OCI-M2 (cell line): ENCODE measurements around the gene EYS.
"Not testable (repeated sequence)": the region's sequence is repeated elsewhere in the genome, so short reads cannot be mapped to it uniquely, and the experiment has no call there.

Experiments used
- DNase-seq: peaks from one replicate; lab custom pipeline; 2025; ENCODE audit not compliant: unreplicated experiment; lab: John Stamatoyannopoulos, UW

The EYS gene

DNA sequence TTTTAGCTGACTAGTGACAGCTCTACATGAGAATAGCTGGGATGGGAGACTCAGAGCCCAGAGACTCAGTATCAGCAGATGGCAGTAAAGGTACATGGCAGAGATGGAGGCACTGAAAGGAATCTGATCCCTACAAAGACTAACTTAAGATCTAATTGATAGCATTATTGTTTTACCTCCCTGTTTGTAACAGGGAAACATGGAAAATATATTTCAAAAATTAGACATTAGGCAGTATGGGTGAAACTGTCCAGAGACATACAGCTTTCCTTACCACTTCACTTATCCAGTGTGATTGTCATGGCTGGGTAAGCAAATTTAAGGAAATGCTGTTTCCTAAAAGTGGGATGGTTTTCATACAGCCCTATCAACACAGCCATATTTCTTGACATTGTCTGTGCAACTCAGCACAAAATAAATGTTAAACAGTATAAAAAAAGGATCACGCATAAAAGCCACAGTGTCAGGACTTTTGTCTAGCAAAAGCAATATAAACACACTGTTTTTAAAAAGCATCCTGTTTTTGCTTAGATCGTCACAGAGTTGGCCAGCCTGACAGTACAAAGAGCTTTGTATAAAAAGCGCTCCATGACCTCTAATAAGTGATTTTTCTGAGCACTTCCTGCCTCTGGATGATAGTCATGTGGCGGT is 1694.5 kb downstream of the EYS start:
- no peak for DNase-seq

DNA sequence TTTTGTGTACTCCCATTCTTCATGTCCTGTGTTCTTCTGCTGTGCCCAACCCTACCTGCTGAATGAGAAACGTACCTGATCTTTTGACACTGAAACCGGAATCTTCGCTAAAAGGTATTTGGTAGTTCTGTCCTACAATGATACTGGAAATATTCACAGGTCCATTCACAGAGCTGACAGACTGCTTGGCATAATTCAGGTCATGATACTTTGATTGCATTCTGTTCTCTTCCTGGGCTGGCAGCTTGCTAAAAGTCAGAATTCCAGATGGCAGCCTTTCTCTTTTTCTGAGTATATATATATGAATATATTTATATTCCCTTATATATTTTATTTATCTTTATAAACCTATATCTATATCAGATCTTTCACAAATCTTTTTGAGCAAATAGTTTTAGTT is 1696.4 kb downstream of the EYS start:
- no peak for DNase-seq

DNA sequence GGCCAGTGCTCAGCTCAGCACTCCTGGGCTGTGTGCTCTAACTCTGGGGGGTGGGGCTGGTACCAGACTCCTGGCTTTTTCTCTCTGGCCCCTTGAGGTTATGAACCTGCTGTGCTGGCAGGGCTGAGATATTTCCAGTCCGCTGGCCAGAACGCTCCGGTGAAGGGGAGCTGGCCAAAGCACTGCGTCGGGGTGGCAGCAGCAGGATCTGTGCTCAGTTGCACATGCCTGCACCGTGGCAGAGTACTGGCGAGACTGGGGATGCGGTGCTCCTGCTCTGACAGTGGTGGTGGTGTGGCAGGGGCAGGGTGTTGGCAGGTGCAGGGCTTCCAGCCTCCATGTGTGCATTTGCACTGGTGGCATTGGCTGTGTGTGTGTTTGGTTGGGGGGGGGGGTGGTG is 1697.0 kb downstream of the EYS start:
- DNase-seq, result no peak

DNA sequence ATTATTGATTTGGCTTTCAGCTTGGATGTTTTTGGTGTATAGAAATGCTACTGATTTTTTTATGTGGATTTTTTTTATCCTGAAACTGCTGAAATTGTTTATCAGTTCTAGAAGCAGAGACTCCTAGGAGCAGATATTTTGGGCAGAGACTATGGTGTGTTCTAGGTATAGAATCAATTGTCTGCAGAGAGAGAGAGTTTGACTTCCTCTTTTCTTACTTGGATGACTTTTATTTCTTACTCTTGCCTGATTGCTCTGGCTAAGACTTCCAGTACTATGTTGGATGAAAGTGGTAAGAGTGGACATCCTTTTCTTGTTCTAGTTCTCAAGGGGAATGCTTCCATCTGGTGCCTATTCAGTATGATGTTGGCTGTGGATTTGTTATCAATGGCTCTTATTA is 1700.8 kb downstream of the EYS start:
- DNase-seq, result no peak

DNA sequence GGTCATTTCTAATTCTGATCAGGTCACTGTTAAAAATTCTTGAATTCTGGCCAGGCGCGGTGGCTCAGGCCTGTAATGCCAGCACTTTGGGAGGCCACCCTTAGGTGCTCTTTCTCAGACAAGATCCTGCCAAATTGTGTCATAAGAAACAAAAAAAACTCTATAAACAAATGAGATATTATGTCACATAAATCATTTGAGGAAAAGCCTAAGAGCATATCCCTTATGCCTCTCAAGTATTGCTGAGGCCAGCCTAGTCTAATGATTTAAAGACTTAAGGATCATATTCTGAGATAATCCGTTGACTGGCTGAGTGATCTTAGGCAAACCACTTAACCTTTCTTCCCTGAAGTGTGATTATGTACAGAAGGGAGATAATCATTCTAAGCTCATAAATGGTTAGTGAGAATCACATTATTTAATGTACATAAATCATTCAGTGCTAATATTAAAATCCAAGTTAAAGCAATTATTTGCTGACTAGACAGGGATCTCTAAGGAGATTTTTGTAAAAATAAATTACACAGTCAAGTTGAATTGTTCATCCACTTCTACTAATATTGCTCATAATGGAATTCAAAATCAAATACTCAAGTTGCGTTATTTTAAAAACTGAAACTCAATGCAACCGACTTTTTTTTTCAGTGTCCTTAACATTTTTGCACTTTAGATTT is 1706.1 kb downstream of the EYS start:
- no peak for DNase-seq

DNA sequence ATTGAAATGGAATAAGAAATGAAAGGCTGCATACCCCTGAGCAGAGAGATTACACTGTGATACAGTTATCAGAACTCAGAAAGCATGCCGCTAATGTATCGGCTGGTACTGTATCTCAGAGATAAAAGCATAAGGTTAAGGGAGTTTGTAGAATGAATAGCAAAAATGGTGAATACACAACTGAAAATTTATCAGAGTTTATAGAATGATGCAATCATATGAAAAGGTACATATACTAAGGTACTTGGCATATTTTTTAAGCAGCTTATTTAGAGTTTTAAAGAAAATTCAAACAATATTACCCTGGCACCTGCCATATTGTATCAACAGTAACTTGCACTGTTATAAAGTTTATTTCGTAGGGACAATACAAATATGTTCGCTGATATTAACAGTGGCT is 1707.4 kb downstream of the EYS start:
- no peak for DNase-seq

DNA sequence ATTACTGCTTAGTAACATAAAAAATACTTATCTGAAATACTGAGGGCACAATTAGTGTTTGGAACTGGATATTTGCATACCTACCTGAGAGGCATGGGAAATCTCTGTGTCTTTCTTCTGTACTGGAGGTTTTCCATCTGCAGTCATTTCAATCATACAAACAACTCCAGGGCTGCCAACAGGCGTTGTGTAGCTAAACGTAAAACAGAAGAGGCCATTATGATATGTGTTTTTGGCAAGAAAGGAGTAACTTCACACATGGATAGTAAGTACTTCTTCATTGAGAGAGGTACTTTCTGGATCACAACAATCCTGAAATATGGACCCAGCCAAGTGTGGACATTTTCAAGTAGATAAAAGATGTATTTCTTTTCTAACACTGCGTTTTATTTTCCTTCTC is 1708.0 kb downstream of the EYS start:
- no peak for DNase-seq

DNA sequence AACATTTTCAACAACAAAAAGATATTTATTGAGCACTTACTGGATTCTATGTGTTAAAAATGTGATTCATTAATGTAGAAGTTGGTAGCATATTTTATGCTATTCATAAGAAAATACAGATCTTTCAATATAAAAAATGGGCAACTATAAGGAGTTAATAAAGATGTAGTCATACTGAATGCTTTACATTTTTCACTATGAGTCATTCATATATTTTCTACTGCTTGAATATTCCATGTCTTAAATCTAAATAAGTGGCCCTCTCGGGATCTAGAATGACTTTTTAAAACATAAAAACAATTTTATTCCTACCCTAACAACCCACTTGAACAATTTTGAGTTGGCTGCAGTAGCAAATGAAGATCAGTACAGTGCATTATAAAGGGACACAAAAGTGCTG is 1709.3 kb downstream of the EYS start:
- no peak for DNase-seq

DNA sequence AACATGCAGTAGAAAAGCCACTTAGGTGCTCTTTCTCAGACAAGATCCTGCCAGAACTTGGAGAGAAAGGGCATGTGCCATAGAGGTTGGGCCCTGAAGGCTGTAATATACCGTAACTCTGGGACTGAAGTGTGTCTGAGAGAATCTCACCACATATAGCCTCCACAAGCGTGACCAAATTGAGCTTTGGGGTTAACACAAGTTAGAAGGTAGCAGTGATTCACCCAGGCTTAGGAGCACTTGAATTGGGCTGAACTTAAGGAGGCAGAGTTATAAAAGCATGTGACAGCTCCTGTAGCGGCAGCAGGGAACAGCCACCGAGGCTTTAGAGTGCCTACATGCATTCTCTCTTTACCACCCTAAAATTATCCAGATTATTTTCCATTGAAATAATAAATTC is 1709.8 kb downstream of the EYS start:
- DNase-seq, result no peak

DNA sequence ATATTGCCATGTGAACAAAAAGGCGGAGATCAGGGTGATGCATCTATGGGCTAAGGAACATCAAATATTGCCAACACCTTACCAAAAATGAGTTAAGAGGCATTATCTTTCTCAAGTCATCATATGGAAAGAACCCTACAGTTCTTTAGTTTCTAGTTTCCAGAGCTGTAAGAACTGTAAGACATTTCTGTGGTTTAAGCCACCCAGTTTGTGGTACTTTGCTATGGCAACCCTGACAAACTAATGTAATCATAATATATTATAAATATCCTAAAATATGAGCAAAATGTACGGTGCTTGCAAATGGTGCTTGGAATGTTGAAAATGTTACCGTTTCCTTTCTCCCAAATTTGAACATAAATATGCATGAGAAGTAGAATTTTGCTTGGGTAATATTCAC is 1721.8 kb downstream of the EYS start:
- no peak for DNase-seq

DNA sequence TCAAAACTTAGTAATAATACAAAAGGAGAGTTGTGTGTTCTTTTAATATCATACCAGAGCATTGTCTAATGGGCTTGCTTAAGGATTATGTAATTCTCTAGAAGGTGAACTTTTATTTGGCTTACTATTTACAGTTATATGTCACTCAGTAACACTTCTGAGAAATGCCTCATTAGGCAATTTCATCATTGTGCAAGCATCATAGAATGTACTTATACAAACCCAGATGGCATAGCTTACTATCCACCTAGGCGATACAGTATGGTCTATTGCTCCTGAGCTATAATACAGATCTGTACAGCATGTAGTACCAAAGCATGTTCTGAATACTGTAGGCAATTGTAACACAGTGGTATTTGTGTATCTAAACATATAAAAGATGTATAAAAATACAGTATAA is 1731.3 kb downstream of the EYS start:
- DNase-seq, result no peak

DNA sequence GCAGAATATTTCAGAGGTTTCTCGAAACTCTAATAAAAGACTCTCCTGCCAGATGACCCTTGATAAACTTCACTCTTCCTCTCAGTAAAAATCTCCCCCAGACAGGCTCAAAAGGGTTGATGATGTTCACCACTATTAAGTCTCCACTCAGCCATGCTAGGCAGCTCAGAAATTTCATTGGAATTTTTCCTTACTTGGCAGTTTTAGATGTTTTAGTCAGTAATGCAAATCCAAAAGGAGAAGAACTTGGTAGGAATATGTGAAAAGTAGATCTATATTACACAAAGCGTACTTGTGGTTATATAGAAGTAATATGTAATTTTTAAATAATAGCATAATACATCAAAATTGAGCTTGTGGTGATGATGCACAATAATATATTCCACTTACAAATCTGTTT is 1738.4 kb downstream of the EYS start:
- no peak for DNase-seq

DNA sequence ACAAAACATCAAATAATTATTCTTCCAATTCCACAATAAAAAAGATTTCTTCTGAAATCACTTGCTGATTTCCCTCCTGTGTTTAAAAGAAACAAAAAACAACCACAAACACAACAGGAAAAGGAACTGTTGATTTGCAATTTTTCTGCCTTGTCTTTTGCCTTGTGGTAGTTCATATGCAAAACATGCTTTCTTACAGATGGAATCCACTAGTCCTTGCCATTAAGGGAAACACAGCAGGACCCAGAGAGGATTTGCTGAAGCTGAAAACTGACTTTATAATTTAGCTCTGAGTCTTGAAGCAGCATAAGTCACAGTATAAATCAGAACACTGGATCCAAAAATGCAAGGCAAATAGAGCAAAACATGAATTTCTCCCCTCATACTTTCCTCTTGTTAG is 1742.7 kb downstream of the EYS start:
- no peak for DNase-seq

DNA sequence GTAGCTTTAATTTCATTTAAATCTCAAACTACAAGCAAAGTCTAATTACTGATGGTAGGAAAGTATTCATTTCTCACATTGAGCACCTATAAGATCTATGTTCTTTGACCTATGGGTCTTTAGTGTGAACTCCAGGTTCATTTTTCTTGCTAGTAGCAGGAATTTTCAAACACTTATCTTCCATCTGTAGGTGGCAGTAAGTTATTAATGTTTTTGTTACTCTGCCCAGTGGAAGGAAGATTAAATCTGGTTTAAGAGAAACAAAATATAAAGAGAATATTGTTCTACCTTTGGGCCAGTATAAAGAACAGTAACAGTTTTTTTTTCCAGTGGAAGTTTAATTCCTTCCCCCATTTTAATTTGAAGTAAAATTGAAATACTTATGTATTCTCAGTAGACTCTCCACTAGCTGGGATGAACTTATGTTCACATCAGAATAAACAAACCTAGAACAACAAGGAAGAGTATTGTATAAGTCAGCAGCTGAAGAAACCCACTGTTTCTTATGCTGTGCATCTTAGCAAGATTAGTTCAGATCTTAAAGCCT is 1743.2 kb downstream of the EYS start:
- DNase-seq, result no peak

DNA sequence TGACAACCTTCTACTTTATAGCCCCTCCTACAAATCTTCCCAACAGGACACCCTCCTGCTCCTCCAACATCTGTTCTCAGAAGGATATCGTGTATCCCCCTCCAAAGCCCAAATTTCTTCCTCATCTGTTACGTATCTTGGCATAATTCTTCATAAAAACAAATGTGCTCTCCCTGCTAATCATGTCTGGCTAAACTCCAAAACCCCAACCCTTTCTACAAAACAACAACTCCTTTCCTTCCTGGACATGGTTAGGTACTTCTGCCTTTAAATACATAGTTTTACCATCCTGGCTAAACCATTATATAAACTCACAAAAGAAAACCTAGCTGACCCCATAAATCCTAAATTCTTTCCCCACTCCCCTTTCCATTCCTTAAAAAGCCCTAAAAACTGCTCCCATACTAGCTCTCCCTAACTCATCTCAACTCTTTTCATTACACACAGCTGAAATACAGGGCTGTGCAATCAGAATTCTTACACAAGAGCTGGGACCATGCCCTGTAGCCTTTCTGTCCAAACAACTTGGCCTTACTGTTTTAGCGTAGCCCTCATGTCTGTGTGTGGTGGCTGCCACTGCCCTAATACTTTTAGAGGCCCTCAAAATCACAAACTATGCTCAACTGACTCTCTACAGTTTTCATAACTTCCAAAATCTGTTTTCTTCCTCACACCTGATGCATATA is 1753.5 kb downstream of the EYS start:
- DNase-seq, result not testable (repeated sequence)

DNA sequence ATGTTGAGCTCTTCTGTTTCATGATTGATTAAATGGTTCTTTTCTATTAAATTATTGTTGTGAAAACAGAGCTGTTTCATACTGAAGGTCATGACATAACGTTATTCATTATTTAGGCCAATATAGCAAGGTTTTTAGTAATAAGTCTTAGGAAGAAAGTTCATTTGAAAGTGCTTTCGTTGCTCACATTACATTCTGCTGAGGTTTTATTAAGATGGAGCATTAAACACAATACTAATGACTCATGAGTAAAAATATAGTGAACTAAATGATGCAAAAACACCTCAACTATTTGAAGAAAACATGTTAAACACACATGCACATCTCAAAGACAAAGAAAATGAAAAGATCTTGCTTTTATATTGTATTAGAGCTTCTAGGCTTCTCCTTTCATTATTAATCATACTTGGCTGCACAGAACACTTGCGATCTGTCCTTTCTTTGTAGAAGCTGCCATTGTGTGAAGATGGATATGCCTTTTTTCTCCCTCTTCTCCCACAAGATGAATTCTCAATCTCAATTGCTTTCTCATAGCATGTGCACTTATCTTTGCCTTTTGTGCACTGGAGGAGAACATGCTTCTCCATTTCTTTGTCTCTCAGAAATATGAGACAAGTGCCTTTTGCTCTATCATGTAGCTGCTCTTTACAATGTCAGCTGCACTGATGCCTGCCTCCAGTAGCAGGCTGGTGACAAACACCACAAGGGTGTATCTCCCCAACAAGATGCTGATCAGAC is 1759.1 kb downstream of the EYS start:
- DNase-seq, result no peak

DNA sequence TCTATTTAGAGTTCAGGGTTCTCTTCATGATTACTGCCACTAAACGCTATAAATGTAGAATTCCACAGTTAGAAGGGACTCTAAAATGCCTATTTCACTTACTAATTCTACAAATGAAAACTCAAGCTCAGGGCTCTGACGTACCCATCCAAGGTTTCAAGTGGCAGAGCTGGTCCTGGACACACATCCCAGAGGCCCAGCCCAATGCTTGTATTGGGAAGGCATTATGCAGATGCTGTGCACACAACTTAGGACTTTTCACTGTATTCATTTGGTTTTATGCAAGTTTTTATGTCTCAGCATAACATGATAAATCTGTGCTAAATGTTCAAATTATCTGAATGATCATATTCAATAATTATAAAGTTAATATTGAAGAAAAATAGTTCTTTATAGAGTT is 1761.0 kb downstream of the EYS start:
- no peak for DNase-seq

DNA sequence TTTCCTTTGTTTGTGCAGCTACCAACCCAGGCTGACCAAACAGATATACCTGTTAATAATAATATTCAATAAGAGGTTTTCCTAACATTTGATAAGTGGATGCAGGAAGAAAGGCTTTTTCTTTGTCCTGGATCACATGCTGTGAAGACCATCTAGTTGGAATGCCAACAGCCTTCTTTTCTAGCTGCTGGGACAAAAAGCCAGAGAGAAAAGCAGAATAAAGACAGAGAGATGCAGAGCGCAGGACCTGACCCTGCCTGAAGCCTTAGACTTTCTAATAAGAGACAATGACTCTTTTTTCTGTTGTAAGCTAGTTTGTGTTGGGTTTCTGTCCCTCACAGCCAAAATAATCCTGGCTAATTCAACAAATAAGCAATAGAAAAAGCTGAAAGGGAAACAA is 1763.2 kb downstream of the EYS start:
- DNase-seq, result no peak

DNA sequence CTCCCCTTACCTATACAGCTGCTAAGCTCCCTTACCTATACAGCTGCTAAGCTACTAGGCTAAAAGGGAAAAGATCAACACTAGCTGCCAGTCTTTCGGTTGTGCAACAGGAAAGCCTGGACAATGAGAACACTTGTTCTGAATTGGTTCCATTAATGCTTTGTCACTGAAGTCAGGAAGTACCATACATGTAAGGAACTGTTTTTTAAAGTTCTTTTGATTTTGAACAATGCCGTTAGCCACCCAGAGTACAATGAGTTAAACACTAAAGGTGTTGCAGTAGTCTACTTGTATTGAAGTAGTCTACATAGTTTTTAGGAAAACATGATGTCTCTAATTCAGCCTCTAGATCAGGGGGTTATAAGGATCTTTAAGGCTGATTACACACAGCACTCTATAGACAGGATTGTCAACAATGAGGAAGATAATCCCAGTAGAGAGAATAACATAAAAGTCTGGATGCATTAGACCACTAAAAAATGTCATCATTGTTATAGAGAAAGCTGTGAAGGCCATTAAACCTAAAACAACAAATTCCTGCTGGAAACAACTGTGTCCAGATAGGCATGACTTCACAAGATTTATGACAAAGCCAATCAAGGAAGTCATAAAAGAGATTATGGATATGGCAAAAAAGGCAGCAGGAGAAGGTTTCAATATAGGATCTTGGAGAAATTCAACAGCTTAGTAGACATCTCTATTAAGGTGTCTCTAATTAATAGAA is 1765.1 kb downstream of the EYS start:
- no peak for DNase-seq

DNA sequence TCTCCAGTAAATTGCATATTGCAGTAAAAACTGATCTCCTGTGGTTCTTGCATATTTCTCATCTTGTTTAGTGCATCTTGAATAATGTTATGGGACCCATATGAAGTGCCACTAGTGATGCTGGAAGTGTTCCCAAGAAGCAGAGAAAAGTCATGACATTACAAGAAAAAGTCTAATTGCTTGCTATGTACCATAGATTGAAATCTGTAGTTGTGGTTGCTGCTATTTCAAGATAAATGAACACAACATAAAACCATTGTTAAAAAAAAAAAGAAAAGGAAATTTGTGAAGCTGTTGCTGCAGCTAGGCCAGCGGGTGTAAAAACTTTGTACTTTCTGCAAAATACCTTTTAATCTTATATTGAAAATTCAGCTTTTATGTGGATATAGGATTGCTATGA is 1767.0 kb downstream of the EYS start:
- no peak for DNase-seq

DNA sequence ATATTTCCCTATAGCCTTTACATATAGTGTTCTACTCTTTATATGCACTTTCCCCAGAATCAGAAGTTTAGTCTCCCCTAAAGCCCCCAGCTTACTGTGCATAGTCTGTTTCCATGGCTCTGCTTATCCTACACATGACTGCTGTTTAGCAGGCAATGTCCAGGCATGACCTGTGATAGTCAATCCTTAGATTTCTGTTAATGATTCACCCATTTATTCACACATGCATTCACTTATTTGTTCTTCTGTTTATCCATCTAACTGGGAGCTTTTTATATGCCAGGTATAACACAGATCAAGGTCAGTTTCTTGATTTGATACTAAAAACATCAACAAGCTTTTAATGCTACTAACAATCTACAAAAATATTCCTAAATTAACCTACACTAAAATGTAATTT is 1770.6 kb downstream of the EYS start:
- DNase-seq, result no peak
